Muscle layer of duodenum (tissue), 2 donors: ENCODE data around the gene CD58.
"Not testable (repeated sequence)": the region's sequence is repeated elsewhere in the genome, so short reads cannot be mapped to it uniquely, and the experiment has no call there.

Source experiments
- H3K27ac ChIP-seq: one replicate; pipeline ENCODE4 v1.7.0; 2013; ENCODE audit warnings: mild to moderate bottlenecking, low read length
- H3K27me3 ChIP-seq: one replicate; pipeline ENCODE4 v1.7.0; 2013; ENCODE audit warnings: low read depth, mild to moderate bottlenecking, control low read depth, low read length
- H3K36me3 ChIP-seq, 2 donors: one replicate each; pipeline ENCODE4 v1.7.0; 2013; ENCODE audit warnings: low read length in 2 of 2, control low read depth in 1 of 2, mild to moderate bottlenecking in 1 of 2; ENCODE audit not compliant: insufficient read depth in 2 of 2, control insufficient read depth in 1 of 2
- H3K4me1 ChIP-seq, 2 donors: one replicate each; pipeline ENCODE4 v1.7.0; 2013; ENCODE audit warnings: low read length in 2 of 2, mild to moderate bottlenecking in 2 of 2, control low read depth in 1 of 2, moderate library complexity in 1 of 2; ENCODE audit not compliant: insufficient read depth in 2 of 2, control insufficient read depth in 1 of 2
- H3K4me3 ChIP-seq, 2 donors: one replicate each; pipeline ENCODE4 v1.7.0; 2013; ENCODE audit warnings: low read length in 2 of 2, low read depth in 1 of 2, mild to moderate bottlenecking in 1 of 2
- H3K9me3 ChIP-seq, 2 donors: one replicate each; pipeline ENCODE4 v1.7.0; 2013; ENCODE audit warnings: low read length in 2 of 2, control low read depth in 1 of 2, mild to moderate bottlenecking in 1 of 2; ENCODE audit not compliant: control insufficient read depth in 1 of 2
- donor health status: healthy.

Gene CD58, protein sequence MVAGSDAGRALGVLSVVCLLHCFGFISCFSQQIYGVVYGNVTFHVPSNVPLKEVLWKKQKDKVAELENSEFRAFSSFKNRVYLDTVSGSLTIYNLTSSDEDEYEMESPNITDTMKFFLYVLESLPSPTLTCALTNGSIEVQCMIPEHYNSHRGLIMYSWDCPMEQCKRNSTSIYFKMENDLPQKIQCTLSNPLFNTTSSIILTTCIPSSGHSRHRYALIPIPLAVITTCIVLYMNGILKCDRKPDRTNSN

DNA sequence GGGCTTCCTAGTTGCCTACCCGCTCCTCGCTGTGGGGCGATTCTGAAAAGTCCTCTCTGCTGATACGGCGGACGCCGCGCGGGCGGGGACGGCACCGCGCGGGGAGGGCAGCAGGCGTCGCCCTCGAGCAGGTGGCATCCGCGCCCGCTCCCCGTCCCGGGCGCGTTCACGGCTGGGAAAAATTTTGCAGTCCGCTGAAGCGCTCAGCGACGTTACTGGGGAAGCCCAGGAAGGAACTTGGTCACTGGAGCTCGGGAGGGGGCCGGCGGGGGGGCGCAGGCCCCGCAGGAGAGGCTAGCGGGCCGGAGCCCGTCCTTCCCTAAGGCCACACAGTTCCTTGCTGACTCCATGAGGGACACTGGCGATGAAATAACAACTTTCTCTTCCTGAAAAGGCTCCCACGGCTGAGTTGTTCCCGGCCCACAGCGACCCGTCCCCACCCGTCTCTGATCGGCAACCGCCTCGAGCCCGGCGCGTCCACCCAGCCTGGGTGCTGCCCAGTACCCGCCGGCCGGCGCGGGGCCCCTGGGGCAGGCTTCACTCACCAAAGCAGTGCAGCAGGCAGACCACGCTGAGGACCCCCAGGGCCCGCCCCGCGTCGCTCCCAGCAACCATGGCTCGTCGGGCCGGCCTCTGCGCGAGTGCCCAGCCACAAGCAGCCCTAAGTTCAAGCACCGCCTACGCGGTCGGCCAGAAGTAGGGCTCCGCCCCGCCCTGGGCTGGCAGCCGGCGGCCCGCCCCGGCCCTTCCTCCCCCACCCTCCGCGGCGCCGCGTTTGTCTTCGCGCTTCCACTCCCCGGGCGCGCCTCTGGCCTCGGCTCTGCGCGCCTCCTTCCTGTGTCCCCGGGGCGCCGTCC lies at the start of gene CD58:
CD58 (minus strand) TSS at position 669 of the 857 bp plus-strand sequence; CDS start at position 615, 54 bp downstream.
- Histone ChIP-seq H3K9me3 (no peaks in the 10 kb centered on the region), H3K27me3 (no peaks in the 10 kb centered on the region), H3K4me3 (peak within 1 kb of the TSS; percentile 74 to 82), H3K36me3 (no peaks in the 10 kb centered on the region), H3K4me1 (peaks cover 5 to 7% of the 10 kb centered on the region in 2 donors), H3K27ac (peak within 1 kb of the TSS; percentile 89)

DNA sequence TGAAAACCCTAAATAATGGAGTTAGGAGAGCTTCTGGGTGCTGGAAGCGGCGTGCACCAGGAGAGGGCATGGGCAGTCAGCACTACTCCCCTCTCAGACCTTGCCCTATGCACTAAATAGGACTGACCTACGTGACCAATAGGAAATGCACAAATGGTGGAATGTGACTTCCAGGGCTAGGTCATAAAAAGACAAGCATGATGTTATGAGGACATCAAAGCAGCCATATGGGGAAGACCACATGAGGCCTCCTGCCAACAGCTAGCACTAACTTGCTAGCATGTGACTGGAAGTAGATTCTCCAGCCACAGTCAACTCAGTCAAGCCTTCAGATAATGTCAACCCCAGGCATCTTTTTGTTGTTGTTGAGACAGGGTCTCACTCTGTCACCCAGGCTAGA lies 49.6 kb upstream of the CD58 start:
- not testable (repeated sequence) for H3K36me3 ChIP-seq, H3K27me3 ChIP-seq, H3K27ac ChIP-seq, H3K4me1 ChIP-seq, H3K9me3 ChIP-seq, H3K4me3 ChIP-seq

DNA sequence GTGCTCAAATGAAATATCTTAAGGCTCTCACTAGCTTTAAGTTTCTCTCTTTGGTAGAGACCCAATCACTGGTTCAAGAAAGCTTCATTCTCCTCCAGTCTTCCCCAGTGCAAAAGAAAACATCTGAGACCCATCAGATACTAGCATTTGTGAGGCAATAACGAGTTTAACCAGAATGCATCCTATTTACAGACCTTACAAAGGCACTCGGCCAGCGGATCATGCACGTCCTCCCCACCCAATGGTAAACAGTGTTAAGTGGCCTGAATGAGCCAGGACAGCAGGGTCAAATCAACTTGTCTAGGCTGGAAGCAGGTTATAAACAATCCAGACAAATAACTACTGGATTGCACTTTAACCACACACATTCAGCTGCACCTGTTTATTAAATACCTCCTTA lies 48.3 kb upstream of the CD58 start:
- not testable (repeated sequence) for H3K27me3 ChIP-seq, H3K27ac ChIP-seq, H3K4me1 ChIP-seq, H3K4me3 ChIP-seq, H3K9me3 ChIP-seq, H3K36me3 ChIP-seq

DNA sequence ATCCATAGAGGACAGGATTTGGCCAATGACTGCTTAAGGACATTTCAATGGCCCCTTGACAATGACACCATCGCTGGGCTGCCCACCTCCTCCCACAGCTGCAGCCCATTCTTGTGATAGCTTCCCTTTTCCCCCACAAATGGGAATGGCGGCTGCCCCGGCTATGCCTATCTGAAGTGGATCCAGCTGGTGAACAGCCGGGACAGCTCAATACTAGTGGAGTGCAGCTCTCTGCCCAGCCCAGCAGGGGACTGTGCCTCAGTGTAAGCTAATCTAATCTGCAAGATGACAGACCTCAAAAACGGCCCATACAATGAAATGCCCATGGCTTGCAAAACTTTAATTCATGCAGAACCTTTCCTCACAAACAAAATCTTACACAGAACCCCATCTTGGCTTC lies 47.0 kb upstream of the CD58 start:
- H3K27ac ChIP-seq, H3K9me3 ChIP-seq, H3K27me3 ChIP-seq, H3K4me3 ChIP-seq, H3K36me3 ChIP-seq, H3K4me1 ChIP-seq: not testable (repeated sequence)

DNA sequence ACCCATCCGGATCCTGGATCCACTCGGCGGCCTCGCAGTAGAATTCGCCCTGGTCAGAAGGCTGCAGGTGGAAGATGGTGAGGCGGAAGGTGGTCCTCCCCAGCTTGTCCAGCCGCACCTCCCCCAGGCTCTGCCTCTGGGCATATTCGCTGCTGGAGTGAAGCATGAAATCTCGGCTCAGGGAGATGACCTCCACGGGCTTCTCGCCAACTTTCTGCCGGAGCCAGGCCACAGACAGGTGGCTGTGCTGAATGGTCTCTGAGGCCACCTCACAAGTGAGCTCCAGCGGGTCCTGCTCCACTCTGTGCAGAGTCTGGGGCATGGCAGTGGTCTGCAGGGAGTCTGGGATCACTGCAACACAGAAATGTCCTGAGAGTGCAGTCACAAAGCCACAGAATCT lies 43.0 kb upstream of the CD58 start:
- H3K4me3 ChIP-seq, result not testable (repeated sequence)

DNA sequence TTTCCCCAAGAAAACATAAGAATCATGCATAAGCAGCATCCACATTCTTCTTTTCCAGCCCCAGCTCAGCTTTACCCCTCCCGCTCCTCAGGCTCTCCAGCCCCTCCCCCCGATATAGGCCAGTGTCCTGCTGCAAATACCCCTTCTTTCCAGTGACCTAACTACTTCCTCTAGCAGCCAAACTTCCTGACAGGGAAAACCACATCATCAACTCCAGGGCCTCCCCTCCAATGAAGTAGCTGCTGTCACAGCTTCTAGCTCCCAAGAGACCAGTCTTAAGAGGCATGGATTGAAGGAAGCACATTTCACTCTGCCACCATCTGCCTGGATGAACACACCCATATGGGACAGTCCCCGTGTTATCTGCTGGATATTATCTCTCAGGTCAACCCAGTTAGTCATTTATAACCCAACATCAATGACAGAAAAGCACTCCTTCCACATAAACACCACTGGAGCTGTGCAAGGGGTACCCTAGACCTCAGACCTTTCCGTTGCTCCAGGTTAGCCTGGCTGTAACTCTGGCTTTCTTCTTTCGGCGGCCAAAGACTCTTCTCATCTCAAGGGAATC lies 39.1 kb upstream of the CD58 start:
- H3K27ac ChIP-seq, H3K9me3 ChIP-seq, H3K4me3 ChIP-seq, H3K4me1 ChIP-seq, H3K36me3 ChIP-seq, H3K27me3 ChIP-seq: not testable (repeated sequence)

More for the DNA sequence above, 43.0 kb upstream of the CD58 start:
- not testable (repeated sequence) for H3K27me3 ChIP-seq, H3K9me3 ChIP-seq, H3K27ac ChIP-seq, H3K36me3 ChIP-seq, H3K4me1 ChIP-seq

DNA sequence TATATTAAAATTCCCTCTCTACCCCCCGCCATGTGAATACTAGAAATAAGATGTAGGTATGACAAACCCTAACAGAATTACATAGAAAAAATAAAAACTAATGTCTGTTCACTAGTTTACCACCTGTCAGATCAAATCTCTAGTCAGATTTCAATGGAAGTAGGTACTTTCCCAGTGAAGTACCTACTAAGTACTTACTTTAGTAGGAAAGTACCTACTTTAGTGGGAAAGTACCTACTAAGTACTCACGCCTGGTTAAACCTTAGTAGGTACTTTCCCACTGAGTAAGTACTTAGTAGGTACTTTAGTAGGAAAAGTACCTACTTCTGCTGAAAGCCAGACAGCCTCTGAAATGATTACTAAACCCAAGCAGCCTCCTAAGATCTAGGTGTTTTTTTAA lies 38.0 kb upstream of the CD58 start:
- not testable (repeated sequence) for H3K27ac ChIP-seq, H3K4me1 ChIP-seq, H3K4me3 ChIP-seq, H3K27me3 ChIP-seq, H3K9me3 ChIP-seq, H3K36me3 ChIP-seq

DNA sequence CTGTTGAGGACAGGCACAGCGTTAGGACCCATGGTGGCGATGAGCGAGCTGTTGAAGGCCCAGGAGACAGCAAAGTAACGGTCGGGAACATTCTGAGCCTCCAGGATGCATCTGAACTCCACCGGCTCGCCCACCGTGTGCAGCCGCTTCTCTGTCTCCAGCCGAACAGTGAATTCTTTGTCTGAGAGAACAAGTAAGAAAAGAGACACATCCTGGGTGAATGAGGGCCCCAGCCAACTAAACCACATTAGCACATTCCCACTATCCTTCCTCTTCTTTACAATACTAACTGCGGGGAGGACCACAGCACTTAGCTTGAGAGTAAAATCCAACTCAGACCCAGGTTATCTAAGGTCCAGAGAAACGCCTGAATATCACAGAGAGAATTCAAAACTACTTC lies 37.3 kb upstream of the CD58 start:
- H3K27me3 ChIP-seq, H3K4me3 ChIP-seq, H3K4me1 ChIP-seq, H3K36me3 ChIP-seq, H3K27ac ChIP-seq, H3K9me3 ChIP-seq: not testable (repeated sequence)

DNA sequence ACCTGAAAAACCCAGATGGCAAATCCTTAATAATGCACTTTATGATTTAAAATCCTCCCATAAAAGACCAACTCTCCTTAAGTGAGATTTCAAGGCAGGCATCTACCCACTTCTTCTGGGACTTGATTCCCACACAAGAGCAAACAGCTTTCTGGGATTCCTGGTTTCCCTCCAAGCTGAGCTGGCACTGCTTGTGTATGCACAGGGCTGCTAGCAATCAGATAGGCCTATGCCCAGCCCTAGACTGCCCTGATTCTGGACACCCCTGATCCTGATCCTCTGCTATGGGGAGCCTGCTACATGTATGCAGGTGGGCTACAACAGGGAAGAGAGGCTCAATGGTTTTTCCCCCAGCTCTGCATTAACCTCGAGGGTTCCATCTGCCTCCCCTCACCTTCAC lies 36.6 kb upstream of the CD58 start:
- not testable (repeated sequence) for H3K27ac ChIP-seq, H3K36me3 ChIP-seq, H3K27me3 ChIP-seq, H3K4me1 ChIP-seq, H3K4me3 ChIP-seq, H3K9me3 ChIP-seq

DNA sequence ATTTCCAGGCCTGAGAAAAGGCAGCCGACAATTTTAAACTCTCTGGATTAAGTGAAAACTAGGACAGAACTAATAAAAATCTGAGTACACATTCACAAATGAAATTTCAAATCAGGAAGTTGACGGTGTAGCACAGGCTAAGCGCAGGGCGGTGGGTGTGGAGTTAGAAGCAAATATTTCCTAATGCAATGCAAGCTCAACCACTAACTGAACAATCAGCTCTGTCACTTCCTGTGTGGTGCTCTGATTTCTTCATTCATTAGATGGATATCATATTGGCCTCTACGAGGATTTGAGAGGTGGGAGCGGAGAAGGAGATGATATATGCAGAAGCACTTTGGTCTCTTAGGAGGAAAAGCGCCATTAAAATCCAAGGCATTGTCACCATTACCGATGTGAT lies 35.2 kb upstream of the CD58 start:
- not testable (repeated sequence) for H3K4me1 ChIP-seq, H3K27me3 ChIP-seq, H3K36me3 ChIP-seq, H3K9me3 ChIP-seq, H3K4me3 ChIP-seq, H3K27ac ChIP-seq

DNA sequence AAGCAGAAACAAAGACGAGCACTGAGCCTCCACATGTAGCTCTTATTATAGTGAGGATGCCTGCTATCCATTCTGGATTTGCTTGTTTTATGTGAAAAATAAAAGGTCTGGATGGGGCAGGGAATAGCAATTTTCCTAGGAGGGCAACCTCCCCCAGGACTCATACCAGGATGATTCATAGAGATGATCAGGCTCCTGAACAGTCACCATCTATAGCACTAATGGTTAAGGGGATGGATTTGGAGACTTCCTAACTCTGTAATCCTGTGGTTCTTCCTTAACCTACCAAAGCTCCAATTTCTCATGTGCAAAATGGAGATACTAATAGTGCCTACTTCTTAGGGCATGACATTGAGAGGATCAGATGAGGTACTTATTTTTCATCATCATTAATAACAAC lies 34.5 kb upstream of the CD58 start:
- no peaks in the 10 kb centered on the region for H3K4me1 ChIP-seq
- H3K4me3 ChIP-seq, result no peak overlapping the region
- H3K27me3 ChIP-seq, result no peaks in the 10 kb centered on the region
- H3K36me3 ChIP-seq, result no peaks in the 10 kb centered on the region
- H3K9me3 ChIP-seq, result no peaks in the 10 kb centered on the region
- no peak overlapping the region for H3K27ac ChIP-seq
